RWPE2 (cell line): ENCODE measurements around the gene MCRS1.

Source experiments
- ATAC-seq: fragments of 200-7000 bp; cut with Tn5 transposase; 3 replicates; pipeline ENCODE4 v1.9.1; 2021; ENCODE audit warnings: low read depth
- DNase-seq: peaks from one replicate; pipeline ENCODE4 v3.0.0-alpha.2; 2020; ENCODE audit warnings: low spot score
- H3K27ac ChIP-seq: fragments of 450-650 bp; 2 replicates; pipeline ENCODE4 v1.5.1; 2017; ENCODE audit warnings: mild to moderate bottlenecking; ENCODE audit not compliant: poor library complexity, severe bottlenecking
- H3K27me3 ChIP-seq: fragments of 250-450 bp; sonication (Bioruptor Pico); 2 replicates; pipeline ENCODE4 v1.5.1; 2021; ENCODE audit warnings: mild to moderate bottlenecking, moderate library complexity; ENCODE audit not compliant: insufficient read depth, poor library complexity, severe bottlenecking
- H3K36me3 ChIP-seq: fragments of 250-450 bp; sonication (Bioruptor Pico); 2 replicates; pipeline ENCODE4 v1.5.1; 2020; ENCODE audit warnings: low read depth, mild to moderate bottlenecking, moderate library complexity
- H3K4me1 ChIP-seq: fragments of 250-450 bp; sonication (Bioruptor Pico); 2 replicates; pipeline ENCODE4 v1.5.1; 2021; ENCODE audit warnings: mild to moderate bottlenecking, moderate library complexity; ENCODE audit not compliant: insufficient read depth, poor library complexity, severe bottlenecking
- H3K4me3 ChIP-seq: fragments of 250-450 bp; sonication (Bioruptor Pico); 2 replicates; pipeline ENCODE4 v1.5.1; 2021; ENCODE audit warnings: mild to moderate bottlenecking, moderate library complexity; ENCODE audit not compliant: severe bottlenecking
- H3K9me3 ChIP-seq: fragments of 250-450 bp; sonication (Bioruptor Pico); 2 replicates; pipeline ENCODE4 v1.5.1; 2021; ENCODE audit warnings: mild to moderate bottlenecking, moderate library complexity; ENCODE audit not compliant: severe bottlenecking
- CTCF ChIP-seq: fragments of 450-650 bp; IDR thresholded peaks from one replicate; pipeline ENCODE4 v1.5.1; 2017; ENCODE audit warnings: mild to moderate bottlenecking, moderate library complexity; ENCODE audit not compliant: poor library complexity, severe bottlenecking

The MCRS1 gene

GRCh38 chr12:49562233-49562632, 5.7 kb downstream of the MCRS1 start:
- Histone ChIP-seq H3K27ac (no peak overlapping the region), H3K36me3 (peaks cover 73% of the 10 kb centered on the region), H3K9me3 (no peaks in the 10 kb centered on the region), H3K4me3 (no peak overlapping the region), H3K4me1 (no peaks in the 10 kb centered on the region), H3K27me3 (no peaks in the 10 kb centered on the region)
- DNase-seq (no peak), ATAC-seq (no peak)
- TF ChIP-seq CTCF = no peak

GRCh38 chr12:49560695-49561094, 7.2 kb downstream of the MCRS1 start:
- DNase-seq = no peak
- H3K9me3 ChIP-seq = no peaks in the 10 kb centered on the region
- H3K4me3 ChIP-seq = no peak overlapping the region
- TF ChIP-seq CTCF = no peak
- no peaks in the 10 kb centered on the region for H3K27me3 ChIP-seq
- no peak for ATAC-seq
- H3K36me3 ChIP-seq = peaks cover 70% of the 10 kb centered on the region
- no peaks in the 10 kb centered on the region for H3K4me1 ChIP-seq
- no peak overlapping the region for H3K27ac ChIP-seq

GRCh38 chr12:49559011-49559675, 8.8 kb downstream of the MCRS1 start:
- H3K27ac ChIP-seq = no peak overlapping the region
- no peak for ATAC-seq
- H3K4me1 ChIP-seq = no peaks in the 10 kb centered on the region
- no peaks in the 10 kb centered on the region for H3K9me3 ChIP-seq
- DNase-seq = no peak
- H3K36me3 ChIP-seq = peaks cover 55% of the 10 kb centered on the region
- no peaks in the 10 kb centered on the region for H3K27me3 ChIP-seq
- no peak overlapping the region for H3K4me3 ChIP-seq
- no peak for TF ChIP-seq CTCF

GRCh38 chr12:49558526-49558925, 9.4 kb downstream of the MCRS1 start:
- no peak for DNase-seq
- no peak overlapping the region for H3K27ac ChIP-seq
- peaks cover 49% of the 10 kb centered on the region for H3K36me3 ChIP-seq
- H3K27me3 ChIP-seq = no peaks in the 10 kb centered on the region
- ATAC-seq = no peak
- no peak overlapping the region for H3K4me3 ChIP-seq
- H3K9me3 ChIP-seq = no peaks in the 10 kb centered on the region
- H3K4me1 ChIP-seq = no peaks in the 10 kb centered on the region
- TF ChIP-seq CTCF = no peak

- H3K4me1 ChIP-seq = no peaks in the 10 kb centered on the region
- H3K27me3 ChIP-seq = no peaks in the 10 kb centered on the region
- no peak for DNase-seq
- no peak overlapping the region for H3K4me3 ChIP-seq
- no peak overlapping the region for H3K27ac ChIP-seq
- H3K9me3 ChIP-seq = no peaks in the 10 kb centered on the region
- peak; percentile 58; the same call in 2 of the 3 replicates for ATAC-seq
- peak; percentile 53 for TF ChIP-seq CTCF
- peaks cover 44% of the 10 kb centered on the region for H3K36me3 ChIP-seq
Observed at GRCh38 chr12:49557917-49558215, 10.1 kb downstream of the MCRS1 start.
